HFFc6 (cell line): Measurements from ENCODE around the gene CDC42BPA. TPM values are rescaled to one million over a fixed set of nuclear protein-coding genes. Genes with fewer than 3 reads are reported as not detected.

ENCODE experiments used
- DNase-seq: peaks from one replicate; pipeline ENCODE4 v3.0.0-alpha.2; 2018
- H3K27ac Mint-ChIP-seq: 2 replicates; pipeline ENCODE4 v1.8.0; 2020; ENCODE audit warnings: mild to moderate bottlenecking, mixed read lengths
- H3K27me3 Mint-ChIP-seq: 2 replicates; pipeline ENCODE4 v1.8.0; 2021; ENCODE audit warnings: mild to moderate bottlenecking, moderate library complexity, mixed read lengths; ENCODE audit not compliant: insufficient read depth
- H3K36me3 Mint-ChIP-seq: 2 replicates; pipeline ENCODE4 v1.8.0; 2021; ENCODE audit warnings: low read depth, mixed read lengths
- H3K4me1 Mint-ChIP-seq: 2 replicates; pipeline ENCODE4 v1.8.0; 2020; ENCODE audit warnings: low read depth, mixed read lengths
- H3K4me3 Mint-ChIP-seq: 2 replicates; pipeline ENCODE4 v1.8.0; 2020; ENCODE audit warnings: mild to moderate bottlenecking, moderate library complexity, mixed read lengths
- H3K9me3 Mint-ChIP-seq: 2 replicates; pipeline ENCODE4 v1.8.0; 2020; ENCODE audit warnings: mild to moderate bottlenecking, mixed read lengths
- CTCF ChIP-seq: fragments of 200-600 bp; sonication (generic); IDR thresholded peaks from 2 replicates; pipeline ENCODE4 v1.5.0; 2021; ENCODE audit warnings: antibody characterized with exemption, mild to moderate bottlenecking
- long read RNA-seq: library from polyadenylated mRNA; unstranded; transcript quantifications from one replicate; pipeline ENCODE4 v2.0.0, GENCODE V29; 2019
- total RNA-seq, 6 experiments: library from RNA; stranded (reverse); fragmentation: NEBNext Ultra II Directional; extraction: Animal tissue kit (Norgen Biotek cat#: 25700); gene quantifications; 2 replicates in 1 of 6; 3 replicates in 5 of 6; pipeline ENCODE4 v1.2.3, GENCODE V29; 2021

Gene CDC42BPA, protein sequence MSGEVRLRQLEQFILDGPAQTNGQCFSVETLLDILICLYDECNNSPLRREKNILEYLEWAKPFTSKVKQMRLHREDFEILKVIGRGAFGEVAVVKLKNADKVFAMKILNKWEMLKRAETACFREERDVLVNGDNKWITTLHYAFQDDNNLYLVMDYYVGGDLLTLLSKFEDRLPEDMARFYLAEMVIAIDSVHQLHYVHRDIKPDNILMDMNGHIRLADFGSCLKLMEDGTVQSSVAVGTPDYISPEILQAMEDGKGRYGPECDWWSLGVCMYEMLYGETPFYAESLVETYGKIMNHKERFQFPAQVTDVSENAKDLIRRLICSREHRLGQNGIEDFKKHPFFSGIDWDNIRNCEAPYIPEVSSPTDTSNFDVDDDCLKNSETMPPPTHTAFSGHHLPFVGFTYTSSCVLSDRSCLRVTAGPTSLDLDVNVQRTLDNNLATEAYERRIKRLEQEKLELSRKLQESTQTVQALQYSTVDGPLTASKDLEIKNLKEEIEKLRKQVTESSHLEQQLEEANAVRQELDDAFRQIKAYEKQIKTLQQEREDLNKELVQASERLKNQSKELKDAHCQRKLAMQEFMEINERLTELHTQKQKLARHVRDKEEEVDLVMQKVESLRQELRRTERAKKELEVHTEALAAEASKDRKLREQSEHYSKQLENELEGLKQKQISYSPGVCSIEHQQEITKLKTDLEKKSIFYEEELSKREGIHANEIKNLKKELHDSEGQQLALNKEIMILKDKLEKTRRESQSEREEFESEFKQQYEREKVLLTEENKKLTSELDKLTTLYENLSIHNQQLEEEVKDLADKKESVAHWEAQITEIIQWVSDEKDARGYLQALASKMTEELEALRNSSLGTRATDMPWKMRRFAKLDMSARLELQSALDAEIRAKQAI (N-terminal part only)
- 10 to 100 TPM; 32.8 to 37.8 (median 35.8) TPM for total RNA-seq
- long read RNA-seq, partial matches to known transcripts = 23 of 34 reads
- long read RNA-seq, other reads (novel, unspliced or antisense) = 11 of 34 reads

DNA sequence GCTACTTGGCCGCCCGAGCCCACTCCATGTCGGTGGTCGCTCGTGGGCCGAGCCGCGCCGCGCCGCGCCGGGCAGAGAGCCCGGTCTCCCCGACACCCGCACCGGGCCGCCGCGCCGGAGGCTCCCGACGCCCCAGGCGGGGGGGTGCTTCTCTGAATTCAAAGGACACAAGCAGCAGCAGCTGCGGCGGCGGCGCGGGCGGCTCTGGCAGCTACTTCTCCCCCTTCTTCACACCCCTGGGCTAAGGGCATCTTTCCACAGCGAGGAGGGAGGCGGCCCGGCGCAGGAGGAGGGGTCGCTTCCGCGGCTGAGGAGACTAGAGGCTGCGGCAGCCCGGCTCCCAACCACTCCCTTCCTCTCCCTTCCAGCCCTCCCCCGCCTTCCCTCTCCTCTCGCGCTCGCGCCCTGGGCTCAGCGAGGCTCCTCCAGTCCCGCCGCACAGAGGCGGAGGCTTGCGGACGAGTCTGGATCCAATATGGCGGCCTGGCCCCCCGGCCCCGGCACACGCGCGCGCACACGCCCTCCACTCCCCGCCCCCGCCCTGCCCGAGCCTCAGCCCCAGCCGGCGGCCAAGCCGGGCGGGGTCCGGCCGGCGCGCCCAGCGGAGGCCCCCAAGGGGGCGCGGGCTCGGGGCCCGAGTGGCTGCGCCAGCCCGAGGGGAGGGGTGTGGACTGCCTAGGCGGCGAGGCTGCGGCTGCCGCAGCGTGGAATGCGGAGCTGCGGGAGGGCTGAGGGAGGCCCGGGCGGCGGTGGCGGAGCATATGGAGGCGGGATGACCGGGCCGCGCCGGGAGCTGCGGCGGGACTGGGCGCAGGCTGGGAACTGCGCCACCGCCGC is at the start of gene CDC42BPA:
Gene CDC42BPA (minus strand): TSS at position 477 of the 837 bp plus-strand sequence. CDS start 1,310 bp downstream, outside the sequence.
- H3K36me3 Mint-ChIP-seq = peaks cover 11% of the 10 kb centered on the region; the same call in 1 of the 2 replicates

GRCh38 chr1:227368009-227368408 is 49.7 kb upstream of the CDC42BPA start:
- TF ChIP-seq CTCF = no peak
- H3K4me1 Mint-ChIP-seq = peaks cover 26% of the 10 kb centered on the region
- no peaks in the 10 kb centered on the region for H3K9me3 Mint-ChIP-seq
- no peak overlapping the region for H3K4me3 Mint-ChIP-seq
- no peaks in the 10 kb centered on the region; the same call in 1 of the 2 replicates for H3K27me3 Mint-ChIP-seq
- DNase-seq = no peak
- H3K36me3 Mint-ChIP-seq = no peaks in the 10 kb centered on the region
- no peak overlapping the region for H3K27ac Mint-ChIP-seq

More for the DNA sequence above, at the start of gene CDC42BPA:
- H3K4me3 Mint-ChIP-seq = peak within 1 kb of the TSS; percentile 99
- no peaks in the 10 kb centered on the region for H3K9me3 Mint-ChIP-seq
- TF ChIP-seq CTCF = no peak; the same call in 1 of the 2 replicates
- peak within 1 kb of the TSS; percentile 94 for H3K27ac Mint-ChIP-seq
- peaks cover 2% of the 10 kb centered on the region; the same call in 1 of the 2 replicates for H3K27me3 Mint-ChIP-seq
- peak; percentile 82 for DNase-seq
- peaks cover 21% of the 10 kb centered on the region for H3K4me1 Mint-ChIP-seq

- Mint-ChIP-seq H3K27ac (no peak overlapping the region), H3K4me3 (no peak overlapping the region), H3K36me3 (no peaks in the 10 kb centered on the region), H3K27me3 (no peaks in the 10 kb centered on the region; the same call in 1 of the 2 replicates), H3K9me3 (no peaks in the 10 kb centered on the region), H3K4me1 (peaks cover 7% of the 10 kb centered on the region)
- DNase-seq = no peak
- TF ChIP-seq CTCF = no peak
These were observed 47.5 kb upstream of the CDC42BPA start for GRCh38 chr1:227365473-227366431.

- TF ChIP-seq CTCF = no peak
- no peaks in the 10 kb centered on the region for H3K9me3 Mint-ChIP-seq
- no peaks in the 10 kb centered on the region for H3K36me3 Mint-ChIP-seq
- H3K27ac Mint-ChIP-seq = no peak overlapping the region
- no peak overlapping the region for H3K4me3 Mint-ChIP-seq
- H3K4me1 Mint-ChIP-seq = no peaks in the 10 kb centered on the region; the same call in 1 of the 2 replicates
- no peaks in the 10 kb centered on the region; the same call in 1 of the 2 replicates for H3K27me3 Mint-ChIP-seq
- no peak for DNase-seq
These were observed 46.4 kb upstream of the CDC42BPA start for GRCh38 chr1:227364657-227365056.
